K562 (cell line): Measurements from ENCODE around the gene SLC26A2. TPM values are rescaled to one million over a fixed set of nuclear protein-coding genes. Genes with fewer than 3 reads are reported as not detected.

Source experiments
- ATAC-seq: fragments of 200-7000 bp; cut with Tn5 transposase; 3 replicates; pipeline ENCODE4 v1.9.1; 2020; ENCODE audit warnings: moderate library complexity
- BruUV-seq: library from RNA; stranded (reverse); fragments of 400-500 nt; replicated peaks from 2 replicates; lab custom pipeline; 2021; lab: Mats Ljungman, UMichigan
- CTCF ChIA-PET: fragments of 300-600 bp; formaldehyde crosslinking; extraction: SDS; loops from one replicate; lab custom pipeline; 2021; ENCODE audit warnings: low intra/inter-chr PET ratio; lab: Yijun Ruan, JAX
- POLR2A ChIA-PET: fragments of 300-600, 350-650 bp; sonication (Branson Sonifier 250); formaldehyde crosslinking; extraction: SDS; loops from one replicate; lab custom pipeline; 2021; ENCODE audit warnings: antibody characterized with exemption, inconsistent platforms; lab: Yijun Ruan, JAX
- DNase-seq, 4 experiments: peaks; one replicate each; pipeline versions ENCODE4 v3.0.0 to v3.0.0-alpha.2; 2011 to 2018; ENCODE audit warnings: low spot score in 3 of 4, mixed read lengths in 3 of 4; ENCODE audit errors: extremely low read depth in 1 of 4
- FAIRE-seq: peaks from 2 replicates; lab custom pipeline; 2011; peaks lifted over from hg19 to GRCh38; lab: Jason Lieb, UNC
- H2AFZ ChIP-seq: 2 replicates; pipeline ENCODE4 v1.6.0; 2011; ENCODE audit warnings: low read depth, low read length, control low read depth, inconsistent platforms
- H3K27ac ChIP-seq: fragments of 200-600 bp; 3 replicates; pipeline ENCODE4 v1.8.0; 2011; ENCODE audit warnings: low read depth, mild to moderate bottlenecking, control low read depth, inconsistent platforms, low read length, moderate library complexity, mixed read lengths; ENCODE audit errors: extremely low read depth
- H3K27me3 ChIP-seq, 2 experiments: fragments of 300-600 bp in 1 of 2; 2 replicates in 1 of 2; 3 replicates in 1 of 2; pipeline versions ENCODE4 v1.6.0 to v1.8.0; 2011; ENCODE audit warnings: inconsistent platforms in 2 of 2, low read length in 2 of 2, mild to moderate bottlenecking in 1 of 2, mixed read lengths in 1 of 2, moderate library complexity in 1 of 2; ENCODE audit not compliant: control insufficient read depth in 2 of 2, insufficient read depth in 2 of 2
- H3K36me3 ChIP-seq: fragments of 300-600 bp; 3 replicates; pipeline ENCODE4 v1.8.0; 2011; ENCODE audit warnings: mild to moderate bottlenecking, low read length, inconsistent platforms; ENCODE audit not compliant: control insufficient read depth, insufficient read depth
- H3K4me1 ChIP-seq, 2 experiments: fragments of 200-600 bp in 1 of 2; replicated peaks in 1 of 2; 2 replicates in 1 of 2; 3 replicates in 1 of 2; pipeline versions ENCODE4 v1.5.1 to v1.8.0; 2011; ENCODE audit warnings: inconsistent platforms in 2 of 2, low read length in 2 of 2, mild to moderate bottlenecking in 1 of 2, mixed read lengths in 1 of 2, moderate library complexity in 1 of 2; ENCODE audit not compliant: control insufficient read depth in 2 of 2, insufficient read depth in 2 of 2
- H3K4me2 ChIP-seq: 2 replicates; pipeline ENCODE4 v1.6.1; 2011; ENCODE audit warnings: low read length, control low read depth, inconsistent platforms, mixed read lengths; ENCODE audit not compliant: insufficient read depth
- H3K4me3 ChIP-seq: fragments of 200-600 bp; sonication (generic), shearing (Covaris generic); 2 replicates; pipeline ENCODE4 v1.5.1; 2016; ENCODE audit warnings: control low read depth, inconsistent platforms
- H3K79me2 ChIP-seq: fragments of 200-600 bp; 3 replicates; pipeline ENCODE4 v1.8.0; 2011; ENCODE audit warnings: low read length, inconsistent platforms; ENCODE audit not compliant: control insufficient read depth, insufficient read depth
- H3K9ac ChIP-seq, 2 experiments: 2 replicates each; pipeline versions ENCODE4 v1.6.0 to v1.6.1; 2011; ENCODE audit warnings: low read depth in 2 of 2, low read length in 2 of 2, control low read depth in 1 of 2, inconsistent platforms in 1 of 2, mild to moderate bottlenecking in 1 of 2, mixed read lengths in 1 of 2; ENCODE audit not compliant: insufficient read depth in 1 of 2
- H3K9me1 ChIP-seq: one replicate; pipeline ENCODE4 v1.6.0; 2011; ENCODE audit warnings: inconsistent platforms, mild to moderate bottlenecking, low read length, moderate library complexity; ENCODE audit not compliant: control insufficient read depth, insufficient read depth
- H3K9me3 ChIP-seq: replicated peaks from 2 replicates; pipeline ENCODE4 v1.5.1; 2011; ENCODE audit warnings: low read depth, low read length, inconsistent platforms; ENCODE audit not compliant: control insufficient read depth, insufficient read depth
- H4K20me1 ChIP-seq: replicated peaks from 2 replicates; pipeline ENCODE4 v1.6.1; 2011; ENCODE audit warnings: low read length, inconsistent platforms, mixed read lengths; ENCODE audit not compliant: control insufficient read depth, insufficient read depth
- ARNT ChIP-seq, 2 experiments: fragments of 450-650 bp; IDR thresholded peaks; 2 replicates each; pipeline ENCODE4 v1.6.1; 2016; ENCODE audit warnings: mild to moderate bottlenecking in 1 of 2
- BACH1 ChIP-seq: fragments of 200-800 bp; sonication (Bioruptor generic); IDR thresholded peaks from 2 replicates; pipeline ENCODE4 v1.6.1; 2016; ENCODE audit warnings: missing genetic modification characterization, missing compliant biosample characterization
- ELK3 ChIP-seq: fragments of 450-650 bp; formaldehyde crosslinking; IDR thresholded peaks from 2 replicates; pipeline ENCODE4 v1.4.0; 2020; ENCODE audit warnings: mild to moderate bottlenecking
- EP400 ChIP-seq: fragments of 450-650 bp; IDR thresholded peaks from 2 replicates; pipeline ENCODE4 v1.6.1; 2017; ENCODE audit warnings: antibody characterized with exemption, mild to moderate bottlenecking, moderate library complexity
- HDAC2 ChIP-seq: fragments of 450-650 bp; IDR thresholded peaks from 2 replicates; pipeline ENCODE4 v1.6.1; 2016; ENCODE audit warnings: mild to moderate bottlenecking
- HDAC6 ChIP-seq: IDR thresholded peaks from 2 replicates; pipeline ENCODE4 v1.6.1; 2012; ENCODE audit warnings: low read depth, mild to moderate bottlenecking, control low read depth, inconsistent platforms, low read length, moderate library complexity
- HNRNPUL1 ChIP-seq: fragments of 200-400 bp; formaldehyde crosslinking; IDR thresholded peaks from 2 replicates; pipeline ENCODE4 v1.6.1; 2017; ENCODE audit warnings: low read length
- MAFK ChIP-seq: IDR thresholded peaks from 2 replicates; pipeline ENCODE4 v1.6.1; 2011; ENCODE audit warnings: low read length, improper control_type of control experiment
- NCOR1 ChIP-seq: fragments of 450-650 bp; IDR thresholded peaks from 2 replicates; pipeline ENCODE4 v1.6.1; 2016; ENCODE audit warnings: mild to moderate bottlenecking, moderate library complexity
- SIX5 ChIP-seq, 2 experiments: IDR thresholded peaks; 2 replicates each; pipeline ENCODE4 v1.6.1; 2011; ENCODE audit warnings: low read length in 2 of 2, borderline replicate concordance in 1 of 2, low read depth in 1 of 2, mild to moderate bottlenecking in 1 of 2, moderate library complexity in 1 of 2; ENCODE audit not compliant: insufficient read depth in 1 of 2
- SMC3 ChIP-seq: conservative IDR thresholded peaks from 2 replicates; pipeline ENCODE4 v1.6.1; 2011; ENCODE audit warnings: low read depth, low read length, improper control_type of control experiment; ENCODE audit not compliant: insufficient read depth
- SNAPC5 ChIP-seq: fragments of 250-450 bp; sonication (Bioruptor Pico); IDR thresholded peaks from 2 replicates; pipeline ENCODE4 v1.8.0; 2021; ENCODE audit warnings: moderate library complexity, mild to moderate bottlenecking, inconsistent platforms
- STAG1 ChIP-seq: sonication (generic); formaldehyde crosslinking; IDR thresholded peaks from 2 replicates; pipeline ENCODE4 v1.5.0; 2020; ENCODE audit warnings: missing genetic modification reagents, borderline replicate concordance
- TAF7 ChIP-seq: fragments of 450-650 bp; IDR thresholded peaks from 2 replicates; pipeline ENCODE4 v1.6.1; 2016; ENCODE audit warnings: missing genetic modification characterization, missing compliant biosample characterization
- THRB ChIP-seq: fragments of 450-650 bp; formaldehyde crosslinking; conservative IDR thresholded peaks from 2 replicates; pipeline ENCODE4 v1.4.0; 2022; ENCODE audit warnings: mild to moderate bottlenecking, missing genetic modification characterization
- ZNF165 ChIP-seq: fragments of 250-450 bp; sonication (Bioruptor Pico); IDR thresholded peaks from 2 replicates; pipeline ENCODE4 v1.4.0; 2020; ENCODE audit warnings: borderline replicate concordance
- ZNF24 ChIP-seq: fragments of 450-650 bp; IDR thresholded peaks from 2 replicates; pipeline ENCODE4 v1.6.1; 2016
- WGBS: fragments of 100-300 bp; shearing (Covaris generic); methylation state at CpG from one replicate; pipeline ENCODE4 v1.1.6; 2016; ENCODE audit warnings: low coverage, mixed read lengths; ENCODE audit not compliant: insufficient coverage; ENCODE audit errors: missing lambda C conversion rate; 5-methylcytosine and 5-hydroxymethylcytosine counted together
- in situ Hi-C: fragments of 300-500 bp; cut with MboI; formaldehyde crosslinking; loops from 4 replicates; pipeline ENCODE4 v1.15.0; 2018; ENCODE audit warnings: inconsistent platforms, mixed read lengths
- intact Hi-C: fragments of 100-400 bp; cut with micrococcal nuclease; formaldehyde crosslinking; loops from 2 replicates; pipeline ENCODE4 v1.14.2; 2022
- polyA plus RNA-seq, 8 experiments: library from polyadenylated mRNA; depleted of rRNA in 4 of 8; stranded (reverse) in 5 of 8; unstranded in 3 of 8; fragments of >200 nt; fragmentation: Nextera tagmentation in 2 of 8; fragmentation: Illumina TruSeq in 1 of 8; extraction: Ambion mirVana in 2 of 8; extraction: Trizol in 1 of 8; gene quantifications; 2 replicates each; pipeline versions ENCODE4 v1.2.1 to v1.2.3, GENCODE V29; 2011 to 2014; ENCODE audit warnings: inconsistent platforms in 1 of 8, missing spikeins in 1 of 8
- total RNA-seq, 7 experiments: library from RNA; depleted of rRNA in 6 of 7; stranded (reverse); fragments of >200 nt in 6 of 7; fragmentation: Illumina TruSeq in 2 of 7; extraction: Trizol in 2 of 7; gene quantifications; 2 replicates each; pipeline versions ENCODE4 v1.2.1 to v1.2.3, GENCODE V29; 2011 to 2021; ENCODE audit warnings: low replicate concordance in 1 of 7

SLC26A2 gene
- total and polyA plus RNA-seq, 9 of the 15 experiments (the other 6 are each of a cell fraction or from before 2014, with no cell fraction given), result 1.1 to 6.3 (median 3.6) TPM

- intact Hi-C loops, result loop anchor here (1.0 to 5.0 kb wide), 3 partner anchors 28 to 125 kb away; no protein-coding TSS in a partner anchor
- Histone ChIP-seq H4K20me1 (no peaks in the 10 kb centered on the region), H2AFZ (no peak overlapping the region), H3K27ac (no peak overlapping the region), H3K4me1 (peaks cover 14 to 21% of the 10 kb centered on the region in 2 experiments; a peak in 4 of 5 replicates), H3K27me3 (no peaks in the 10 kb centered on the region), H3K9me3 (no peaks in the 10 kb centered on the region), H3K4me3 (no peak overlapping the region), H3K36me3 (no peaks in the 10 kb centered on the region), H3K9ac (no peak overlapping the region), H3K9me1 (no peaks in the 10 kb centered on the region), H3K79me2 (0 out of 3 replicates have a peak, but pooled peaks cover 4% of the 10 kb centered on the region), H3K4me2 (no peak overlapping the region)
- ATAC-seq (no peak), FAIRE-seq (no peak), DNase-seq (no peak)
- TF ChIP-seq HNRNPUL1 (no peak), ZNF24 (no peak), STAG1 (CRISPR knock-in tag) (no peak), ELK3 (CRISPR knock-in tag) (no peak), EP400 (no peak), ARNT (IDR thresholded peaks at IDR 0.05) (no peak), HDAC6 (no peak), SIX5 (IDR thresholded peaks at IDR 0.05; ENCODE audit: borderline replicate concordance in 1 of 2, insufficient read depth in 1 of 2, low read depth in 1 of 2, low read length in 2 of 2) (no peak), TAF7 (no peak), BACH1 (no peak), ZNF165 (CRISPR knock-in tag) (no peak), MAFK (no peak), SMC3 (no peak), NCOR1 (no peak), SNAPC5 (no peak), HDAC2 (no peak), THRB (CRISPR knock-in tag) (no peak)
- ChIA-PET CTCF (interaction anchor here (0.8 to 5.1 kb wide), 4 partner anchors 61 to 128 kb away, joined by 3 to 59 read pairs (median 6); no protein-coding TSS in a partner anchor), POLR2A (interaction anchor here (0.6 to 1.6 kb wide), 8 partner anchors 9 to 350 kb away, joined by 3 to 5 read pairs (median 3); partner anchors contain the start of genes HMGXB3 and TIGD6)
- in situ Hi-C loops, result loop anchor here (10.0 kb wide), 1 partner anchor 108 kb away; no protein-coding TSS in a partner anchor
- no TSS peak for BruUV-seq
- WGBS, result 73% methylated on average over 3 of the region's 5 CpGs
Observed at GRCh38 chr5:149962601-149963300, 2.2 kb downstream of the SLC26A2 start.
